GM19239 (cell line): Measurements from ENCODE around the gene CACNA2D3.
"Not testable (repeated sequence)": the region's sequence is repeated elsewhere in the genome, so short reads cannot be mapped to it uniquely, and the experiment has no call there.

ENCODE experiments used
- DNase-seq: peaks from one replicate; pipeline ENCODE4 v3.0.0; 2011; ENCODE audit warnings: low spot score; ENCODE audit not compliant: insufficient read length
- FAIRE-seq: peaks from 2 replicates; lab custom pipeline; 2011; peaks lifted over from hg19 to GRCh38; lab: Jason Lieb, UNC

The CACNA2D3 gene

GRCh38 chr3:54580453-54580852, 458.1 kb downstream of the CACNA2D3 start:
- FAIRE-seq = no peak
- DNase-seq = no peak

- FAIRE-seq (no peak), DNase-seq (no peak)
These were observed 460.1 kb downstream of the CACNA2D3 start for GRCh38 chr3:54582424-54582823.

- no peak for DNase-seq
- FAIRE-seq = no peak
These were observed 468.8 kb downstream of the CACNA2D3 start for GRCh38 chr3:54591157-54591556.

GRCh38 chr3:54593653-54594052, 471.3 kb downstream of the CACNA2D3 start:
- DNase-seq (no peak), FAIRE-seq (no peak)

GRCh38 chr3:54596087-54596486, 473.7 kb downstream of the CACNA2D3 start:
- no peak for FAIRE-seq
- DNase-seq = no peak

GRCh38 chr3:54599716-54600115, 477.4 kb downstream of the CACNA2D3 start:
- DNase-seq (no peak), FAIRE-seq (no peak)

- DNase-seq = no peak
- no peak for FAIRE-seq
These were observed 478.3 kb downstream of the CACNA2D3 start for GRCh38 chr3:54600441-54601204.

- DNase-seq = no peak
- FAIRE-seq = no peak
These were observed 482.1 kb downstream of the CACNA2D3 start for GRCh38 chr3:54604495-54604894.

- DNase-seq (no peak), FAIRE-seq (no peak)
These were observed 485.7 kb downstream of the CACNA2D3 start for GRCh38 chr3:54608041-54608440.

GRCh38 chr3:54619053-54619452, 496.7 kb downstream of the CACNA2D3 start:
- FAIRE-seq (no peak), DNase-seq (no peak)

GRCh38 chr3:54619531-54619930, 497.2 kb downstream of the CACNA2D3 start:
- DNase-seq (no peak), FAIRE-seq (no peak)

- no peak for FAIRE-seq
- no peak for DNase-seq
These were observed 498.8 kb downstream of the CACNA2D3 start for GRCh38 chr3:54621184-54621583.

GRCh38 chr3:54622678-54623077, 500.3 kb downstream of the CACNA2D3 start:
- DNase-seq = no peak
- no peak for FAIRE-seq

GRCh38 chr3:54625805-54626787, 503.7 kb downstream of the CACNA2D3 start:
- DNase-seq = no peak

GRCh38 chr3:54628888-54629441, 506.6 kb downstream of the CACNA2D3 start:
- no peak for FAIRE-seq
- no peak for DNase-seq

More at GRCh38 chr3:54625805-54626787, 503.7 kb downstream of the CACNA2D3 start:
- FAIRE-seq = no peak

- FAIRE-seq (no peak), DNase-seq (no peak)
These were observed 507.8 kb downstream of the CACNA2D3 start for GRCh38 chr3:54630101-54630623.

GRCh38 chr3:54631001-54631400, 508.6 kb downstream of the CACNA2D3 start:
- DNase-seq, FAIRE-seq: not testable (repeated sequence)

GRCh38 chr3:54631516-54632325, 509.4 kb downstream of the CACNA2D3 start:
- no peak for FAIRE-seq
- no peak for DNase-seq

GRCh38 chr3:54632326-54632665, 509.9 kb downstream of the CACNA2D3 start:
- DNase-seq (no peak), FAIRE-seq (no peak)

- no peak for FAIRE-seq
- DNase-seq = no peak
These were observed 510.5 kb downstream of the CACNA2D3 start for GRCh38 chr3:54632834-54633233.
